CD4-positive, alpha-beta T cell treated with Interleukin-15 for 4 hours (primary cell): ENCODE measurements around the gene OLAH.

ENCODE experiments used
- DNase-seq: peaks from one replicate; pipeline ENCODE4 v3.0.0-alpha.2; 2020; ENCODE audit warnings: low spot score

OLAH gene

GRCh38 chr10:15069230-15069629, 25.5 kb downstream of the OLAH start:
- no peak for DNase-seq

- DNase-seq = no peak
These were observed 28.6 kb downstream of the OLAH start for GRCh38 chr10:15072358-15072757.

GRCh38 chr10:15075421-15075820, 31.7 kb downstream of the OLAH start:
- no peak for DNase-seq

- DNase-seq = no peak
These were observed 40.1 kb downstream of the OLAH start for GRCh38 chr10:15083674-15084501.

GRCh38 chr10:15084502-15084922, 40.8 kb downstream of the OLAH start:
- DNase-seq = peak; percentile 48

- DNase-seq = peak; percentile 73
These were observed 44.9 kb downstream of the OLAH start, which contains the start of gene ACBD7 for GRCh38 chr10:15088428-15089261. TSS of gene ACBD7 (minus strand) at chr10:15088776. CDS start at chr10:15088728, 48 bp downstream.

GRCh38 chr10:15091418-15091817, 47.7 kb downstream of the OLAH start:
- DNase-seq = no peak

GRCh38 chr10:15092855-15093408, 49.2 kb downstream of the OLAH start:
- DNase-seq = no peak

- no peak for DNase-seq
These were observed 52.9 kb downstream of the OLAH start for GRCh38 chr10:15096661-15097010.

GRCh38 chr10:15097011-15097812, 53.5 kb downstream of the OLAH start, which contains the start of gene RPP38:
TSS of gene RPP38 (plus strand) at chr10:15097355. CDS start at chr10:15103315, 5,960 bp downstream.
- DNase-seq = peak; percentile 95

GRCh38 chr10:15099886-15100285, 56.1 kb downstream of the OLAH start:
- no peak for DNase-seq

- no peak for DNase-seq
These were observed 59.8 kb downstream of the OLAH start for GRCh38 chr10:15103513-15103912.

GRCh38 chr10:15106352-15107013, 62.7 kb downstream of the OLAH start:
- DNase-seq = peak; percentile 71

GRCh38 chr10:15112657-15113056, 68.9 kb downstream of the OLAH start:
- no peak for DNase-seq

- no peak for DNase-seq
These were observed 70.0 kb downstream of the OLAH start for GRCh38 chr10:15113766-15114165.

- DNase-seq = no peak
These were observed 72.5 kb downstream of the OLAH start for GRCh38 chr10:15116225-15116624.

GRCh38 chr10:15118615-15119014, 74.9 kb downstream of the OLAH start:
- no peak for DNase-seq

- DNase-seq = no peak
These were observed 76.8 kb downstream of the OLAH start for GRCh38 chr10:15120523-15120922.

GRCh38 chr10:15121707-15122106, 78.0 kb downstream of the OLAH start:
- DNase-seq = no peak

GRCh38 chr10:15122477-15123030, 78.8 kb downstream of the OLAH start:
- no peak for DNase-seq
